Psoas muscle (tissue), 8 donors: Measurements from ENCODE around the gene KCNAB3. TPM values are rescaled to one million over a fixed set of nuclear protein-coding genes. Genes with fewer than 3 reads are reported as not detected.
"Not testable (repeated sequence)": the region's sequence is repeated elsewhere in the genome, so short reads cannot be mapped to it uniquely, and the experiment has no call there.

Experiments used
- ATAC-seq, 4 donors: fragments of 200-7000 bp; cut with Tn5 transposase; one replicate each; pipeline ENCODE4 v1.9.1; 2020; ENCODE audit warnings: moderate library complexity in 3 of 4, mild to moderate bottlenecking in 2 of 4
- DNase-seq, 2 donors: peaks; one replicate each; pipeline ENCODE4 v3.0.0-alpha.2; 2020
- H3K27ac ChIP-seq: fragments of 200-600 bp; one replicate; pipeline ENCODE4 v1.8.0; 2022
- H3K27me3 ChIP-seq, 3 donors: fragments of 200-600 bp in 1 of 3; one replicate each; pipeline versions ENCODE4 v1.6.1 to v1.8.0; 2013 to 2022; ENCODE audit warnings: low read length in 2 of 3, mild to moderate bottlenecking in 2 of 3, moderate library complexity in 1 of 3; ENCODE audit not compliant: insufficient read depth in 3 of 3
- H3K36me3 ChIP-seq, 2 donors: fragments of 200-600 bp in 1 of 2; one replicate each; pipeline versions ENCODE4 v1.6.1 to v1.8.0; 2013 to 2022; ENCODE audit warnings: low read depth in 1 of 2, mild to moderate bottlenecking in 1 of 2, moderate library complexity in 1 of 2; ENCODE audit not compliant: insufficient read depth in 1 of 2
- H3K4me1 ChIP-seq: fragments of 200-600 bp; one replicate; pipeline ENCODE4 v1.8.0; 2022
- H3K4me3 ChIP-seq: fragments of 200-600 bp; one replicate; pipeline ENCODE4 v1.8.0; 2022; ENCODE audit warnings: mild to moderate bottlenecking
- H3K9me3 ChIP-seq: fragments of 200-600 bp; one replicate; pipeline ENCODE4 v1.8.0; 2022
- WGBS, 3 donors: extraction: QIAGEN DNeasy Blood & Tissue Kit; methylation state at CpG; one replicate each; pipeline versions ENCODE4 v1.1.6 to v1.1.7; 2013; 5-methylcytosine and 5-hydroxymethylcytosine counted together
- intact Hi-C, 2 donors: fragments of 100-400 bp; cut with DNase I; formaldehyde crosslinking; loops; one replicate each; pipeline versions ENCODE4 v1.11.0 to v1.14.2; 2022
- polyA plus RNA-seq, 3 donors: library from polyadenylated mRNA; stranded (reverse); fragments of 200-250 nt; gene quantifications; one replicate each; pipeline ENCODE4 v1.2.3, GENCODE V29; 2013
- total RNA-seq, 4 donors: library from RNA; stranded (reverse); fragmentation: NEBNext Ultra II Directional in 2 of 4; extraction: Animal tissue kit (Norgen Biotek cat#: 25700) in 2 of 4; gene quantifications; one replicate each; pipeline versions ENCODE4 v1.2.1 to v1.2.4, GENCODE V29; 2021 to 2023
- TF ChIP-seq, protein P1 (sequence below): fragments of 200-600 bp; IDR thresholded peaks from one replicate; pipeline ENCODE4 v1.8.0; 2022; ENCODE audit warnings: antibody characterized with exemption
- donor health status: healthy with polysubstance abuse.
- donor health status: DM: no; HTN: no; CAD: no; lungs with moderate emphysema.
- donor health status: Bipolar disorder and iron deficiency.
- donor health status: healthy.
- donor health status: DM: yes; HTN: yes; CAD: no.
- donor health status: DM: no; HTN: no; CAD: no.
- donor health status: DM: no; HTN: no; CAD: no.
- donor health status: DM: yes; HTN: yes; CAD: no.

The KCNAB3 gene
- total and polyA plus RNA-seq, 7 donors = 0.18 to 0.77 (median 0.45) TPM; not detected in 1

DNA sequence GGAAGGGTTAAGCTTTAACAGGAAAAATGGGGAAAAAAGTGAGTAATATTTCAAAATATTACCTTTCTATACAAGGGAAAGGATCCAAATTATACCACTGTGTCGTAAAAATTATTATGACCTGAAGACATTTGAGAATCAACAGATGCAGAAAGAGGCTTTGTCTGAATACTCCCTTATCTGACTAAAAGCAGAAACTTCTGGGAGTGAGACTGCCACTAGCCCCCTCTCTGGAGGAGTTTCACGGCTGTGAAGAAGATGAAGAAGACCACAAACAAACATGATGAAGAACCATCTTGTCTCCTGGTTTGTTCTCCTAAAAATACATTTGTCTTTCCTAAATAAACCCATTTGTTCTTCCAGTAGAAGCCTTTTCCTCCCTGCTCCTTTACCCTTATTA is 31.8 kb upstream of the KCNAB3 start:
- ATAC-seq (no peak), DNase-seq (no peak)
- WGBS, 3 donors = 51 to 63% (median 56%) methylated on average over 2 of the region's 2 CpGs
- no peak overlapping the region for H3K27ac ChIP-seq
- no peaks in the 10 kb centered on the region for H3K36me3 ChIP-seq
- intact Hi-C loops = no loop called here
- no peak overlapping the region for H3K4me3 ChIP-seq
- no peaks in the 10 kb centered on the region for H3K9me3 ChIP-seq
- no peaks in the 10 kb centered on the region for H3K4me1 ChIP-seq
- H3K27me3 ChIP-seq = peaks cover 2 to 16% (median 3%) of the 10 kb centered on the region in 3 donors
- TF ChIP-seq, protein P1, sequence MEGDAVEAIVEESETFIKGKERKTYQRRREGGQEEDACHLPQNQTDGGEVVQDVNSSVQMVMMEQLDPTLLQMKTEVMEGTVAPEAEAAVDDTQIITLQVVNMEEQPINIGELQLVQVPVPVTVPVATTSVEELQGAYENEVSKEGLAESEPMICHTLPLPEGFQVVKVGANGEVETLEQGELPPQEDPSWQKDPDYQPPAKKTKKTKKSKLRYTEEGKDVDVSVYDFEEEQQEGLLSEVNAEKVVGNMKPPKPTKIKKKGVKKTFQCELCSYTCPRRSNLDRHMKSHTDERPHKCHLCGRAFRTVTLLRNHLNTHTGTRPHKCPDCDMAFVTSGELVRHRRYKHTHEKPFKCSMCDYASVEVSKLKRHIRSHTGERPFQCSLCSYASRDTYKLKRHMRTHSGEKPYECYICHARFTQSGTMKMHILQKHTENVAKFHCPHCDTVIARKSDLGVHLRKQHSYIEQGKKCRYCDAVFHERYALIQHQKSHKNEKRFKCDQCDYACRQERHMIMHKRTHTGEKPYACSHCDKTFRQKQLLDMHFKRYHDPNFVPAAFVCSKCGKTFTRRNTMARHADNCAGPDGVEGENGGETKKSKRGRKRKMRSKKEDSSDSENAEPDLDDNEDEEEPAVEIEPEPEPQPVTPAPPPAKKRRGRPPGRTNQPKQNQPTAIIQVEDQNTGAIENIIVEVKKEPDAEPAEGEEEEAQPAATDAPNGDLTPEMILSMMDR = no peak

DNA sequence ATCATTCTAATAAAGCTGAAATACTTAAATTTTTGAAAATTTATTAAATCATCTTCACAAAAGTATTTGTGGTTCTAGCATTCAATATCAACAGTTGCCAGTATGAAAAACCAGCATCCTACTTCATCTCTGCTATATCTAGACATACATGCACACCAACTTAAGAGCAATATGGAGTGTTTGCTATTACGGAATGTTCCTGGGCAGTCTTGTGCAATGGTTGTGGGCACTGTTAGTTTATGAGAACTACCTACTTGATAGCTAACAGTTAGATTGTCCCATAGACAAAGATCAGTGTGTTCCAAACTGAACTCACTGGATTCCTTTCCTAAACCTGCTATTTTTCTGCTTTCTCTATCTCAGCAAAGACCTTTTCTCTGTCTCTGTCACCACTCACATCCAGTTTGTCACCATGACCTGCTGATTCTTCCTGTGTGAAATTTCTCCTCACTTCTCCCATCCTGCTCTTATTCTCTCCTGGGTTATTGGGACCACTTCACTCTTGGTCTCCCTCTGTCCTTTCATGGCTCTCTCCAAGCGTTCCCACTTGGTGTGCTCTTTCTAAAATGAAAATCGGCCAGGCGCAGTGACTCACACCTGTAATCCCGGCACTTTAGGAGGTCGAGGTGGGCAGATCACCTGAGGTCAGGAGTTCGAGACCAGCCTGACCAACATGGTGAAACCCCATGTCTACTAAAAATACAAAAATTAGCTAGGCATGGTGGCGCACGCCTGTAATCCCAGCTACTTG is 30.0 kb upstream of the KCNAB3 start:
- WGBS, 3 donors = 86 to 90% (median 88%) methylated on average over 9 of the region's 9 CpGs
- no peak for DNase-seq
- Histone ChIP-seq H3K27me3 (peaks cover 2 to 16% (median 3%) of the 10 kb centered on the region in 3 donors), H3K4me1 (no peaks in the 10 kb centered on the region), H3K9me3 (no peaks in the 10 kb centered on the region), H3K27ac (no peak overlapping the region), H3K4me3 (no peak overlapping the region), H3K36me3 (no peaks in the 10 kb centered on the region)
- TF ChIP-seq, protein P1 = no peak
- no peak for ATAC-seq
- intact Hi-C loops = no loop called here

DNA sequence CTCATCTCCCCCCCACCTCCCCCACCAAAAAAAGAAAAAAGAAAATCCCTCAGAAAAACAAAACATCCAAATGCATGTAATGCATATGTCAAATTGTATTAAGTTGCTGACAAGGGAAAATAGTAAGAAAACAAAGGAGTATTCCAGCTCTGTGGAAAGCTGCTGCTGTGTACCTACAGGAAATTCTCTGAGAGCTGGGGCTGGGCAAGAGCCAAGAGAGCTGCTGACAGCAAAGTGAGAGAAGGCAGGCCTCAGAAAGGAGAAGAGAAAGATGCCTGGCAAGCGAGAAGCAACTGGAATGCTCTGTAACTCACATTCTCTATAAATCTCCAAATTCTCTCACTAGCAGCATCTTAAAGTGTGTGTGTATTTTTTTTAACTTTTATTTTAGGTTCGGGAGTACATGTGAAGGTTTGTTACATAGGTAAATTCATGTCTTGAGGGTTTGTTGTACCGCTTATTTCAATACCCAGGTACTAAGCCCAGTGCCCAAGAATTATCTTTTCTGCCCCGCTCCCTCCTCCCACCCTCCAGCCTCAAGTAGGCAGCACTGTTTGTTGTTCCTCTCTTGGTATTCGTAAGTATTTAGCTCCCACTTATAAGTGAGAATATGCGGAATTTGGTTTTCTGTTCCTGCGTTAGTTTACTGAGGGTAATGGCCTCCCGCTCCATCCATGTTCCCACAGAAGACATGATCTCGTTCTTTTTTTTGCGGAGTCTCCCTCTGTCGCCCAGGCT is 26.7 kb upstream of the KCNAB3 start:
- H3K36me3 ChIP-seq = no peaks in the 10 kb centered on the region
- DNase-seq (no peak), ATAC-seq (no peak)
- no peaks in the 10 kb centered on the region for H3K9me3 ChIP-seq
- TF ChIP-seq, protein P1 = no peak
- H3K4me1 ChIP-seq = no peaks in the 10 kb centered on the region
- intact Hi-C loops = no loop called here
- no peak overlapping the region for H3K27ac ChIP-seq
- H3K27me3 ChIP-seq = peaks cover 2 to 16% (median 3%) of the 10 kb centered on the region in 3 donors
- no peak overlapping the region for H3K4me3 ChIP-seq
- 82 to 89% (median 86%) methylated on average over 11 of the region's 11 CpGs for WGBS, 3 donors

DNA sequence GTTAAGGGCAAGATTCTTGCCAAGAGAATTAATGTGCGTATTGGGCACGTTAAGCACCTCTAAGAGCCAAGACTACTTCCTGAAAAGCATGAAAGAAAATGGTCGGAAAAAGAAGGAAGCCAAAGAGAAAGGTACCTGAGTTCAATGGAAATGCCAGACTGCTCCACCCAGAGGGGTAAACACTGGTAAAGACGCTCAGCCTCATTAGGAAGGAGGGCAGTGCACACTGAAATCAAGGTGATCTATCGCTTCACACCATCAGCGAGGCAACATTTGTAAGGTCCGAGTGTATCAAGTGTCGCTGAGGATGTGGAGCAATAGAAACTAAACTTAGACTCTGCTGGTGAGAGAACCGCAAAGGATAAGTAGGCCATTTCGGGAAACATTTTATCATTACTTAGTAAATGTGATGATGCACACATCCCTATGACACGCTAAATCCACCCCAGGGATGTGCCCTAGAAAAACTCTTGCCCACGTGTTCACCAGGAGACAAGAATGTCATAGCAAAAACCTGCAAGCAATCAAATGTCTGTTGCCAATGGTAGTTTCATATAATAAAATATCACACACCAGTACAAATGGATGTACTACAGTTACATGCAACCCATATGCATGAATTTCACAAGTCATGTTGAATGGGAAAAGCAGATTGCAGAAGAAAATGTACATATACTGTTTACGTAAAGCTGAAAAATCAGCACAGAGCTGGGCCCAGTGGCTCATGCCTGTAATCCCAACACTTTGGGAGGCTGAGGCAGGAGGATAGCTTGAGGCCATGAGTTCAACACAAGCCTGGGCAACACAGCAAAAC is 26.0 kb upstream of the KCNAB3 start:
- H3K27ac ChIP-seq = no peak overlapping the region
- no peaks in the 10 kb centered on the region for H3K36me3 ChIP-seq
- intact Hi-C loops = no loop called here
- WGBS, 3 donors = 68 to 75% (median 72%) methylated on average over 13 of the region's 13 CpGs
- DNase-seq = no peak
- H3K27me3 ChIP-seq = peaks cover 0 to 14% (median 3%) of the 10 kb centered on the region in 3 donors
- TF ChIP-seq, protein P1 = no peak
- ATAC-seq = no peak
- no peak overlapping the region for H3K4me3 ChIP-seq
- no peaks in the 10 kb centered on the region for H3K9me3 ChIP-seq
- no peaks in the 10 kb centered on the region for H3K4me1 ChIP-seq

DNA sequence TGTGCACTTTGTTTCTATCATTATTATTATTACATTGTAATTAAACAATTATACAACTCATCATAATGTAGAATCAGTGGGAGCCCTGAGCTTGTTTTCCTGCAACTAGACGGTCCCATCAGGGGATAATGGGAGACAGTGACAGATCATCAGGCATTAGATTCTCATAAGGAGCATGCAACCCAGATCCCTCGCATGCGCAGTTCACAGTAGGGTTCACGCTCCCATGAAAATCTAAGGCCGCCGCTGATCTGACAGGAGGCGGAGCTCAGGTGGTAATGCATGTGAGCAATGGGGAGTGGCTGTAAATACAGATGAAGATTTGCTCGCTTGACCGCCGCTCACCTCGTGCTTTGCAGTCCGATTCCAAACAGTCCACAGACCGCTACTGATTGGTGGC is 23.6 kb upstream of the KCNAB3 start:
- DNase-seq, H3K27me3 ChIP-seq, intact Hi-C loops, H3K4me3 ChIP-seq, H3K4me1 ChIP-seq, ATAC-seq, H3K9me3 ChIP-seq, H3K27ac ChIP-seq: not testable (repeated sequence)
- peaks cover 0 to 23% of the 10 kb centered on the region in 2 donors for H3K36me3 ChIP-seq
- 89 to 95% (median 92%) methylated on average over 13 of the region's 13 CpGs for WGBS, 3 donors
